ENCODE measurements around the gene CCDC192. TPM values are rescaled to one million over a fixed set of nuclear protein-coding genes. Genes with fewer than 3 reads are reported as not detected.

CCDC192 gene
- total RNA-seq, 3 donors from 2014 or later (not counting 1 experiment from before 2014, with no cell fraction given): not detected

DNA sequence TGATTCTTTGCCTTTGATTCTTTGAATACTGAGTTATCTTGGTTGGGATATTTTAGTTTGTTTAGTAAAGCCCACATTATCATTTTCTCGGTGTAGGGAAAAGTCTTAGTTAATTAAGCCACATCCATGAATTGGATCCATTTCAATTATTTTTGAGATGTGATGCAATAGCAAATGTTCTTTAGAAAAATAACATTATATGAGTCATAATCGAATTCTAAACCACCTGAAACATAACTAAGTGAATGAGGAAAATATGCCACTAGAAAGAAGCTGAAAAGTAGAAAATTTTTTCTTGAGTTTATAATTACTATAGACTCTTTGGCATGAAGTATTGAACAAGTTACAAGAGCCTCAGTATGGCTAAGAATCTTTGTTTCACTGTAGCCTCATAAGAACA is 17.5 kb upstream of the CCDC192 start:
- intact Hi-C loops (cut with micrococcal nuclease): no loop called here
- H3K27ac ChIP-seq (ENCODE audit: low read length): no peak overlapping the region
- H3K36me3 ChIP-seq (ENCODE audit: control insufficient read depth, insufficient read depth, low read length): no peaks in the 10 kb centered on the region
- TF ChIP-seq, protein P1, sequence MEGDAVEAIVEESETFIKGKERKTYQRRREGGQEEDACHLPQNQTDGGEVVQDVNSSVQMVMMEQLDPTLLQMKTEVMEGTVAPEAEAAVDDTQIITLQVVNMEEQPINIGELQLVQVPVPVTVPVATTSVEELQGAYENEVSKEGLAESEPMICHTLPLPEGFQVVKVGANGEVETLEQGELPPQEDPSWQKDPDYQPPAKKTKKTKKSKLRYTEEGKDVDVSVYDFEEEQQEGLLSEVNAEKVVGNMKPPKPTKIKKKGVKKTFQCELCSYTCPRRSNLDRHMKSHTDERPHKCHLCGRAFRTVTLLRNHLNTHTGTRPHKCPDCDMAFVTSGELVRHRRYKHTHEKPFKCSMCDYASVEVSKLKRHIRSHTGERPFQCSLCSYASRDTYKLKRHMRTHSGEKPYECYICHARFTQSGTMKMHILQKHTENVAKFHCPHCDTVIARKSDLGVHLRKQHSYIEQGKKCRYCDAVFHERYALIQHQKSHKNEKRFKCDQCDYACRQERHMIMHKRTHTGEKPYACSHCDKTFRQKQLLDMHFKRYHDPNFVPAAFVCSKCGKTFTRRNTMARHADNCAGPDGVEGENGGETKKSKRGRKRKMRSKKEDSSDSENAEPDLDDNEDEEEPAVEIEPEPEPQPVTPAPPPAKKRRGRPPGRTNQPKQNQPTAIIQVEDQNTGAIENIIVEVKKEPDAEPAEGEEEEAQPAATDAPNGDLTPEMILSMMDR (IDR thresholded peaks at IDR 0.05): no peak
- WGBS (ENCODE audit: insufficient coverage): no CpG with 5 or more reads among the region's 2 CpGs
- ATAC-seq (no peak), DNase-seq (no peak)
- H3K4me1 Mint-ChIP-seq: no peaks in the 10 kb centered on the region
- H3K36me3 Mint-ChIP-seq: no peaks in the 10 kb centered on the region
- H3K9me3 ChIP-seq (ENCODE audit: control insufficient read depth, insufficient read depth, low read length): no peaks in the 10 kb centered on the region
- no peaks in the 10 kb centered on the region for H3K27me3 Mint-ChIP-seq (ENCODE audit: low read depth in 2 of 2)
- no peaks in the 10 kb centered on the region for H3K4me1 ChIP-seq (ENCODE audit: control insufficient read depth, insufficient read depth, low read length)
- H3K9me3 Mint-ChIP-seq: peaks cover 0 to 4% of the 10 kb centered on the region in 2 donors
- H3K27me3 ChIP-seq (ENCODE audit: control insufficient read depth, insufficient read depth, low read length): no peaks in the 10 kb centered on the region
- H3K4me3 Mint-ChIP-seq: no peak overlapping the region
- H3K27ac Mint-ChIP-seq: no peak overlapping the region
- no peak overlapping the region for H3K4me3 ChIP-seq (ENCODE audit: low read length)

DNA sequence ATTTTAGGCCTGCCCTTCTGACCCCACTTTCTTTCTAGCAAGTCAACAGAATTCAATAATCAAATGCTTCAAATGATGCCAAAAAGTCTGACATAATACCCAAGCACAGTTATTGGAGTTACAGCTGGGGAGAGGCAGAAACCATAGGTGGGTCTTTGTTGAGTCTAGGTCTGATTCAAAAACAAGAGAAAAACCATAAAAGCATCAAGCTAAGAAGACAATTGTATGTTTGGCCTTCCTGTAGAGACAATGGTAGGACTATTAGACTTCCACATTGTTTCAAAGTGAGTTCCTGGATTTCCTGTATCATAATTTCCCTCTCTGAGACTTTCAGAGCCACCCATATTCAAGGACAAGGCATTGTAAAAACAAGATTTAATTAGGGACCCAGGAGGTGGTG is 16.8 kb upstream of the CCDC192 start:
- ATAC-seq: no peak
- Mint-ChIP-seq H3K9me3 (peaks cover 0 to 4% of the 10 kb centered on the region in 2 donors), H3K4me1 (no peaks in the 10 kb centered on the region), H3K27me3 (ENCODE audit: low read depth in 2 of 2) (no peaks in the 10 kb centered on the region), H3K4me3 (no peak overlapping the region), H3K36me3 (no peaks in the 10 kb centered on the region), H3K27ac (no peak overlapping the region)
- Histone ChIP-seq H3K4me3 (ENCODE audit: low read length) (no peak overlapping the region), H3K27me3 (ENCODE audit: control insufficient read depth, insufficient read depth, low read length) (no peaks in the 10 kb centered on the region), H3K27ac (ENCODE audit: low read length) (no peak overlapping the region), H3K36me3 (ENCODE audit: control insufficient read depth, insufficient read depth, low read length) (no peaks in the 10 kb centered on the region), H3K9me3 (ENCODE audit: control insufficient read depth, insufficient read depth, low read length) (no peaks in the 10 kb centered on the region), H3K4me1 (ENCODE audit: control insufficient read depth, insufficient read depth, low read length) (no peaks in the 10 kb centered on the region)
- no peak for DNase-seq
- intact Hi-C loops (cut with micrococcal nuclease): no loop called here
- TF ChIP-seq, protein P1 (IDR thresholded peaks at IDR 0.05): no peak

DNA sequence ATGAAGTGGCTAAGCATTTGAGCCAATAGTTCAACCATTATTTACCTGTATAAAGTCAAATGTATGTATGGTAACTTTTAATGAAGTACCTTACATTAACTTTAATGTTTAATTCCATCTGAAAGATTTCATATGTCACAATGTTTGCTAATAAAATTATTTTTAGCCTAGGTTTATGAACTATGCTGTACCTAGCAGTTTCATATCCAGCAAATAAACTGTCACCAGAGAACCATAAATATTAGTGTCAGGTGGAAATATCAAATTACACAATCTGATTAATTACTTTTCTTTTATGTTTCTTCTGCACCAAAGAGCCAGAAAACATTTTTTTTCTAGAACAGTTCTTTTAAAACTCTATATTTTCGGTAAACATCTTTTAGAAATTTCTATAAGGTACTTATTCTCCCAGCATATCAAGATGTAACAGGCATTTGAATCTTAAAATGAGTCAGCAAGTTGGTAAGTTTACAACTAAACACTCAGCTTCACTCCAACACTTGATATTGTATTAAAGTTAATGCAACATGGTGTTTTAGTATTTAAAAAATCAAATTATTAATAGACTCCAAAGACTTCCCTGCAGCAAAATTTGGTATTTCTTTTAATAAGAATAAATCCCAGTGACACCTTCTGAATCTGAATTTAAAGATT is 8.5 kb upstream of the CCDC192 start:
- Mint-ChIP-seq H3K9me3 (peaks cover 0 to 2% of the 10 kb centered on the region in 2 donors), H3K4me1 (no peaks in the 10 kb centered on the region), H3K4me3 (no peak overlapping the region), H3K36me3 (no peaks in the 10 kb centered on the region), H3K27ac (no peak overlapping the region), H3K27me3 (ENCODE audit: low read depth in 2 of 2) (no peaks in the 10 kb centered on the region)
- intact Hi-C loops (cut with micrococcal nuclease): no loop called here
- Histone ChIP-seq H3K4me3 (ENCODE audit: low read length) (no peak overlapping the region), H3K36me3 (ENCODE audit: control insufficient read depth, insufficient read depth, low read length) (no peaks in the 10 kb centered on the region), H3K9me3 (ENCODE audit: control insufficient read depth, insufficient read depth, low read length) (no peaks in the 10 kb centered on the region), H3K27me3 (ENCODE audit: control insufficient read depth, insufficient read depth, low read length) (no peaks in the 10 kb centered on the region), H3K4me1 (ENCODE audit: control insufficient read depth, insufficient read depth, low read length) (no peaks in the 10 kb centered on the region), H3K27ac (ENCODE audit: low read length) (no peak overlapping the region)
- WGBS (ENCODE audit: insufficient coverage): no CpG with 5 or more reads among the region's 1 CpG
- TF ChIP-seq, protein P1 (IDR thresholded peaks at IDR 0.05): no peak
- DNase-seq (no peak), ATAC-seq (no peak)

DNA sequence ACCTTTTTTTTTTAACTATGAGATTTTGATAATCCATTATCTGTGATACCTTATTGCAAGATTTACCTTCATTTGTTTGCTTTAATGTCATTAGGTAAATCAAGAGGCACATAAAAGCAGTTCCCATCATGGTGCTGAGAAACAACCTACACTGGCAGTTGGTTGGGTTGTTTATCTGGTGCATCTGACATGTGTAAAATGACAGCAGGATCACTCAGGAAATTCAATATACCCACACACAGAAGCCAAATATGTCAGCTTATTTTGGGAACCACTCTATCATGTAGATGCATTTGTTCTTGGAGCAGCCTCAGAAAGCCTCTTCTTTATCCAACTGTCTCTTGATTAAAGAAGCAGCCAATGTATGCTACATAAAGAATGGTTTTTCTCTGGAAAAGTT is 7.8 kb upstream of the CCDC192 start:
- no peaks in the 10 kb centered on the region for H3K9me3 ChIP-seq (ENCODE audit: control insufficient read depth, insufficient read depth, low read length)
- H3K4me1 Mint-ChIP-seq: no peaks in the 10 kb centered on the region
- H3K9me3 Mint-ChIP-seq: peaks cover 0 to 2% of the 10 kb centered on the region in 2 donors
- H3K36me3 Mint-ChIP-seq: no peaks in the 10 kb centered on the region
- no peaks in the 10 kb centered on the region for H3K27me3 Mint-ChIP-seq (ENCODE audit: low read depth in 2 of 2)
- DNase-seq (no peak), ATAC-seq (no peak)
- intact Hi-C loops (cut with micrococcal nuclease): no loop called here
- H3K4me3 Mint-ChIP-seq: no peak overlapping the region
- no peak overlapping the region for H3K4me3 ChIP-seq (ENCODE audit: low read length)
- TF ChIP-seq, protein P1 (IDR thresholded peaks at IDR 0.05): no peak
- no peaks in the 10 kb centered on the region for H3K27me3 ChIP-seq (ENCODE audit: control insufficient read depth, insufficient read depth, low read length)
- no peaks in the 10 kb centered on the region for H3K36me3 ChIP-seq (ENCODE audit: control insufficient read depth, insufficient read depth, low read length)
- no peak overlapping the region for H3K27ac ChIP-seq (ENCODE audit: low read length)
- no peak overlapping the region for H3K27ac Mint-ChIP-seq
- H3K4me1 ChIP-seq (ENCODE audit: control insufficient read depth, insufficient read depth, low read length): no peaks in the 10 kb centered on the region

All from natural killer cell (primary cell).